GM21360 (cell line): Measurements from ENCODE around the gene CD6.

Experiments
- ATAC-seq: cut with Tn5 transposase; IDR thresholded peaks from one replicate; pipeline ENCODE4 v1.9.1; 2021; ENCODE audit warnings: mild to moderate bottlenecking, moderate library complexity; ENCODE audit not compliant: unreplicated experiment

The CD6 gene

GRCh38 chr11:61026121-61027031, 54.9 kb downstream of the CD6 start:
- no peak for ATAC-seq

- no peak for ATAC-seq
Measured at GRCh38 chr11:61027141-61027840, 55.8 kb downstream of the CD6 start.

GRCh38 chr11:61028135-61028729, 56.8 kb downstream of the CD6 start:
- ATAC-seq = peak; percentile 83

DNA sequence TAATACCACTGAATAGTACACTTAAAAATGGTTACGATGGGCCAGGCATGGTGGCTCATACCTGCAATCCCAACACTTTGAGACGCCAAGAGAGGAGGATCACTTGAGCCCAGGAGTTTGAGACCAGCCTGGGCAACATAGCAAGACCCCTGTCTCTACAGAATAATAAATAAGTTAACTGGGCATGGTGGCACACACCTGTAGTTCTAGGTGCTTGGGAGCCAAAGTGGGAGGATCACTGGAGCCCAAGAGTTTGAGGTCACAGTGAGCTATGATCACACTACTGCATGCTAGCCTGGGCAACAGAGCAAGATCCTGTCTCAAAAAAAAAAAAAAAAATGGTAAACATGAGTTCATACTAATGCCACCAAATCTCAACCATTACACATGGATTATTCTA, 61.3 kb downstream of the CD6 start:
- ATAC-seq = no peak

- ATAC-seq = no peak
Measured at GRCh38 chr11:61033417-61033816, 61.9 kb downstream of the CD6 start.

DNA sequence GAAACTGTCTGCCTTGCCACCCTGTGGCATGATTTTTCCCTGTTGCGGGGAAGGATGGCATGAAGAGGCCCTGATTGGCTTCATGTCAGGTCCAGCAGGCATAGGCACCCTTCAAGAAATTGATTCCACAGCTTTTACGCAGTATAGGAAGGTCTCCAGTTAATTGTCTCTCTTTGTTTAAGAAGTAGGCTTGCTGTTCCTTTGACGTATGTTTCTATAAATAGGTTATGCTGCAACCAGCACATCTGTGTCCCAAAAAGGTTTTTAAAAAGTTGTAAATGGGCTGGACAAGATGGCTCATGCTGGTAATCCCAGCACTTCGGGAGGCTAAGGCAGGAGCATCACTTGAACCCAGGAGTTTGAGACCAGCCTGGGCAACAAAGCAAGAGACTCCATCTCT, 62.6 kb downstream of the CD6 start:
- ATAC-seq = no peak

DNA sequence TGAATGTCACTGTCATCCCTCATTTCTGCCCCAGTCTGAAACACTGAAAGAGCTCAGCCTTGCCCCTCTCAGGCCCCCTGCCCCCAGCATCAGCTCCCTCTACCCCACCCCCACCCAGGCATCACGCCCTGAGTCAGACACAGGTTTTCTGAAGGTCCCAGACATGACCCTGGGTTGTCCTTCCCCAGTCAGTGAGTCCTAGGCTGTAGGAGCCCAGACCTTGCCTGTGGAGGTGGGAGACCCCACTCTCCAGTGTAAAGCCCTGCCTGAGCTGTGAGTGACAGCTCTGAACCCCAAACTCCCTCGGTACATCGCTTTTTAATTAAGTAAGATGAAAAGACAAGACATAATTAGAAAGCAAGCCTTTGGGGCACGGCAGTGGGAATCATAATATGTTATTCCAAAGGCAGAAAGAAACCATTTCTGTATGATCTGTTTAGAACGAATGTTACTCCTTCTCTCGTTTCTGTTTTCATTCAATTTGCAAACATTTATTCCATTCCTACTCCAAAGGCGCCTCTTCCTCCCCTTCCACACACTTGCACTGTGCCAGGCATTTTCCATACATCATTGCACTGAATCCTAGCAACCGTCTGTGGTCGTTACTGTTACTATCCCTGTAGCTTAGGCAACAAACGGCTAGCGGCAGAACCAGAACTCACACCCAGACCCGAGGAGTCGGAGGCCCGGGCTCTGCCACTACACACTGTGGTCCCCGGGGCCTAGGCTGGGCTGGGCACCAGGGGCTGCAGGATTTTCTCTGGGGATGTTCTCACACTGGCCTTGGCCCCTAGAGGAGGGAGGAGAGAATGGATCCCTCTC, 63.4 kb downstream of the CD6 start:
- ATAC-seq = no peak

DNA sequence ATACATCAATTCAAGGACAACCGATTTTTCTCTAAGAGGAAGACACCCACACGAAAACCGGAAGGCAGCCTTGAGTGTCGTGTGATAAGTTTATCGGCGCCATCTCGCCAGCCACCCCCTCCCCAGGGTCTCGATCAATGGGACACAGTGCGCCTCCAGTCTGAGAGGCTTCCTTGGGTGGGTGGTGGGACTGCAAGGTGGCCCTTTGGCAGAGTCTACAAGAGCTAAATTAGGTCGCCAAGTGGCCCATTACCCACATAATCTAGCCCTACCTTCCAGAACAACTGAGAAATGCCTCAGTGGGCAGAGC, 64.0 kb downstream of the CD6 start:
- no peak for ATAC-seq

- ATAC-seq = no peak
Measured at GRCh38 chr11:61037441-61038093, 66.1 kb downstream of the CD6 start.

DNA sequence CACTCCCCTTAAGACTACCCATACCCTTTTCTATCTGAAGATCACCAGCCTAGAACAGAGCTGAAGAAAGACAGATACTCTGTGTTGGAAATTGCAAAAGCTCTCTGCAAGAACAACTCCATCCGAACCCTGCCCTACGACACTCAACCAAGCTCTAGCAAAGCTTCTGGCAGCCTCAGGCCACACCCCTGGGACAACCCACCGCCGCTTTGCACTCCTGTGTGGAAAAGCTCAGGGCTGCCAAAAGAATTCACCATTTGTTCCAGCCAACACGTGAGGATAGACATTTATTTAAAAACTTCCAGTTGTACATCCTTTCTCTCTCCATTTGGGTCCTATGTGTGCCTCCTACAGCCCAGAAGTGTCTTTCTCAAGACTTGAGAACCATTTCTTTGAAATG, 68.4 kb downstream of the CD6 start:
- no peak for ATAC-seq

DNA sequence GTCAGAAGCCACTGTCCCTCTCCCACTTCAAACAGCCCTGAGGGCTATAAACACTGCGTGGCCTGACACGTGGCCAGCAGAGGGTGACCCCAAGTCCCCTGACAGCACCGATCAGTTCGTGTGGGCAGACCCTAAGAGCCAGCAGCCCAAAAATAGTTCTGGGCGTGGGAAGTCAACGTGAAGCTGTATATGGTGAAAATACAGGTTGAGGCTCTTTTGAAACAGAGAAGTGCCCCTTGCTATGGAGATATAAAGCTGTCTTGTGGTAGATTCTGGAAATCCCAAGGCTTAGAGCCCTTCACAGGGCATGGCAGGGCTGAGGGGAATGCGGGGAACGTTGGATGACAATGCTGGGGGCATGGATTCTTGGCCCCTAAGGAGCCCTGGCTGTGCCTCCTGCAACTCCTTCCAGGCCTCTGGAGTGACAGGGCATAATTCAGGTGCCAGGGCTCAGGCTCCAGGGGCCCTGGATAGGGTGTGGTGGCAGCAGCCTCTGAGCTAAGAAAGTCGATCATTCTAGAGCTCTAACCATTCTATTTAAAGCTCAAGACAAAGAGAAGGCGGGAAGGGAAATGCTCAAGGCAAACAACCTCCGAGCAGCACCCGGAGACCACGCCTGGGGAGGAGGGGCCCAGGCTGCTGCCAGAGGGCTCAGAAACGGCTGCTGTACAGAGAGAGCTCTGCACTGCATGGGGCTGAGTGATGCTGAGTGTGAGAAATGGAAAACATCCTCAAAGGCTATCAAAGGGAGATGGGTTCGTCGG, 70.5 kb downstream of the CD6 start:
- peak; percentile 91 for ATAC-seq

GRCh38 chr11:61042537-61042936, 71.1 kb downstream of the CD6 start:
- no peak for ATAC-seq

- ATAC-seq = no peak
Measured at GRCh38 chr11:61042961-61043540, 71.6 kb downstream of the CD6 start.

GRCh38 chr11:61045271-61045670, 73.8 kb downstream of the CD6 start:
- ATAC-seq = no peak

DNA sequence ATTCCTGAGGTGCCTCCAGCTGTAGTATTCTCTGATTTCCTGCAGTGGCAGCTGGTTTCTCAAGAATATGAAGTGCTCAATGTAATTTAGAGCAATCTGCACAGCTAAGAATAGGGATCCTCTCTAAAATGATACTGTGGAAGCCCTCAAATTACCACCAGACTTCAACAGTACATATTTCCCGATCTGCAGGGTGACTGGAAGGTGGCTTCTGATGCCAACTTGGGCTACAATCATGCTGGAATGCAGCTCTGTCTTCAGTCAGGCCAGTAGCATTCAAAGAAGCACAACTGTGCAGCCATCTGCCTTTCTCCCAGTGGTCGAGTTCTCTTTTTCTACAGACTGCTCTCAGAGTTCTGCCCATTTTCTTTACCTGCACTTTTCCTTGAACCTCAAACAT, 75.4 kb downstream of the CD6 start:
- no peak for ATAC-seq

- ATAC-seq = no peak
Measured at GRCh38 chr11:61048368-61049062, 77.0 kb downstream of the CD6 start.

GRCh38 chr11:61049063-61049377, 77.5 kb downstream of the CD6 start:
- no peak for ATAC-seq

- ATAC-seq = no peak
Measured at GRCh38 chr11:61049859-61050258, 78.4 kb downstream of the CD6 start.
